ENCODE results near the gene KCTD16. TPM values are rescaled to one million over a fixed set of nuclear protein-coding genes. Genes with fewer than 3 reads are reported as not detected.

KCTD16 gene
- polyA plus RNA-seq, 5 donors, result 0.24 to 0.65 (median 0.39) TPM

- no peak for DNase-seq
These were observed 37.3 kb downstream of the KCTD16 start for GRCh38 chr5:144207875-144208444.

- DNase-seq, result no peak
These were observed 38.7 kb downstream of the KCTD16 start for GRCh38 chr5:144209361-144209760.

- no peak for DNase-seq
These were observed 40.0 kb downstream of the KCTD16 start for GRCh38 chr5:144210655-144211054.

- no peak for DNase-seq
These were observed 49.2 kb downstream of the KCTD16 start for GRCh38 chr5:144219869-144220268.

GRCh38 chr5:144227363-144227999 is 56.8 kb downstream of the KCTD16 start:
- DNase-seq, result no peak

GRCh38 chr5:144230806-144231205 is 60.1 kb downstream of the KCTD16 start:
- no peak for DNase-seq

GRCh38 chr5:144232285-144232684 is 61.6 kb downstream of the KCTD16 start:
- DNase-seq, result no peak

- DNase-seq, result no peak
These were observed 65.8 kb downstream of the KCTD16 start for GRCh38 chr5:144236499-144236898.

- DNase-seq, result no peak
These were observed 67.2 kb downstream of the KCTD16 start for GRCh38 chr5:144237851-144238250.

GRCh38 chr5:144247131-144247530 is 76.5 kb downstream of the KCTD16 start:
- no peak for DNase-seq

- DNase-seq, result no peak
These were observed 77.3 kb downstream of the KCTD16 start for GRCh38 chr5:144248015-144248414.

- DNase-seq, result no peak
These were observed 79.2 kb downstream of the KCTD16 start for GRCh38 chr5:144249755-144250464.

GRCh38 chr5:144254552-144254951 is 83.9 kb downstream of the KCTD16 start:
- DNase-seq, result no peak

GRCh38 chr5:144260121-144260520 is 89.4 kb downstream of the KCTD16 start:
- no peak for DNase-seq

- DNase-seq, result no peak
These were observed 95.1 kb downstream of the KCTD16 start for GRCh38 chr5:144265643-144266247.

- no peak for DNase-seq
These were observed 97.4 kb downstream of the KCTD16 start for GRCh38 chr5:144267961-144268513.

- no peak for DNase-seq
These were observed 102.8 kb downstream of the KCTD16 start for GRCh38 chr5:144273232-144274027.

GRCh38 chr5:144275329-144275728 is 104.7 kb downstream of the KCTD16 start:
- DNase-seq, result no peak

GRCh38 chr5:144276034-144276822 is 105.6 kb downstream of the KCTD16 start:
- no peak for DNase-seq

GRCh38 chr5:144281784-144282183 is 111.1 kb downstream of the KCTD16 start:
- DNase-seq, result no peak

GRCh38 chr5:144284036-144284435 is 113.4 kb downstream of the KCTD16 start:
- no peak for DNase-seq
